IPS-20b (cell line): Measurements from ENCODE around the gene ALG12.

Source experiments
- H3K27ac ChIP-seq: one replicate; pipeline ENCODE4 v1.5.1; 2013; ENCODE audit warnings: low read length
- H3K27me3 ChIP-seq: 2 replicates; pipeline ENCODE4 v1.6.1; 2013; ENCODE audit warnings: mild to moderate bottlenecking, low read length, inconsistent platforms; ENCODE audit not compliant: insufficient read depth
- H3K36me3 ChIP-seq: 2 replicates; pipeline ENCODE4 v1.6.1; 2013; ENCODE audit warnings: low read depth, mild to moderate bottlenecking, inconsistent platforms, low read length, moderate library complexity; ENCODE audit not compliant: insufficient read depth
- H3K4me1 ChIP-seq: 2 replicates; pipeline ENCODE4 v1.6.1; 2013; ENCODE audit warnings: mild to moderate bottlenecking, control low read depth, inconsistent platforms, low read length, moderate library complexity; ENCODE audit not compliant: insufficient read depth
- H3K4me3 ChIP-seq: 2 replicates; pipeline ENCODE4 v1.5.1; 2013; ENCODE audit warnings: mild to moderate bottlenecking, low read length, inconsistent platforms
- H3K9ac ChIP-seq: 2 replicates; pipeline ENCODE4 v1.6.1; 2013; ENCODE audit warnings: low read depth, mild to moderate bottlenecking, inconsistent platforms, low read length, moderate library complexity
- H3K9me3 ChIP-seq: 2 replicates; pipeline ENCODE4 v1.6.1; 2013; ENCODE audit warnings: mild to moderate bottlenecking, low read depth, low read length, inconsistent platforms; ENCODE audit not compliant: insufficient read depth

The ALG12 gene

GRCh38 chr22:49910229-49911155 is 7.7 kb downstream of the ALG12 start:
- Histone ChIP-seq H3K4me3 (no peak overlapping the region), H3K27me3 (no peaks in the 10 kb centered on the region), H3K36me3 (peaks cover 29% of the 10 kb centered on the region), H3K9me3 (no peaks in the 10 kb centered on the region), H3K27ac (no peak overlapping the region), H3K9ac (no peak overlapping the region), H3K4me1 (no peaks in the 10 kb centered on the region)

DNA sequence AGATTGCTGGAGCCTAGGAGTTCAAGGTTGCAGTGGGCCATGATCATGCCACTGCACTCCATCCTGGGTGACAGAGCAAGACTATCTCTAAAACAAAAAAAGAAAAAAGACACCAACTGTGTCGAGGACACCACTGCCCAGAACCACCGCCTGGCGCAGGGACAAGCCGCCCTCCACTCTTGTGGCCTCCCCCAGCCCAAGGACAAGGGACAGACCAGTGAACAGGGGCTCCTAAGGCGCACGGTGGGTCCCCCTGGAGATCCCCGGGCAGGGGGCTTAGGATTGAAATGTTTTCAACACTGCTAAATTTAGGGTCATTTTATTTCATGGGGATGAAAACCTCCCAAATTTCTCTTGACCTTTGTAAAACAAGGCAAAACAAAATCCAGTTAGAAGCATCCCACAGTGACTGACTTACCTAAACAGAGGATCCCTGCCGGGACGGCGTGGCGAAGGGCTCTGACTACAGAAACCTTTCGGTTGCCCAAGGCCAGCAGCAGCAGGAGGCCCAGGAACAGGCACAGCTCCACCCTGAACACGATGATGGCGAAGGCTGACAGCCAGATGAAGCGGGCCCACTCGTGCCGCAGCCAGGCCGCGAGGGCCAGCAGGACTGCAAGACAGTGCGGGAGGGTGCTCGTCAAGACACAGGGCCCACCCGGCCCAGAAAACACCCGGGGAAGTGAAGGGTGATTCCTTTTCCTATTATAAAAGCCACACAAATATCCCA is 8.6 kb downstream of the ALG12 start:
- Histone ChIP-seq H3K9me3 (no peaks in the 10 kb centered on the region), H3K4me1 (no peaks in the 10 kb centered on the region), H3K27ac (no peak overlapping the region), H3K36me3 (peaks cover 29% of the 10 kb centered on the region), H3K4me3 (no peak overlapping the region), H3K9ac (no peak overlapping the region), H3K27me3 (no peaks in the 10 kb centered on the region)

DNA sequence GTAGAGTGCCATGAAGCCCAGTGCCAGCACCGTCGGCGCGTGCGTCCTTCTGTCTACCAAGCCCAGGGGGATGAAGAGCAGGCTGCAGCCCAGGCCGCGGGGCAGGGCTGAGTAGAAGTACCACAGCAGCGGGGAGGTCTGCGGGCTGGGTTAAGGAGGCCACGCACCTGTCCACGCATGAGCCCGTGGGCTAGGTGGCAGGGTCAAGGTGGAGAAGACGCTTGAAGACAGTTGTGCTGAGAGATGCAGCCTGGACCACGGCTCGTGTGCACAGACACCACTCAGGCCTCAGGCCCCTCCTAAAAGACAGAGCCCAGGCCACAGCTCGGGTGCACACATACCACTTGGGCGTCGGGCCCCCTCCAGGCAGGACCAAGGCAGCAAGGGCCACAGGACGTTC is 10.4 kb downstream of the ALG12 start:
- no peaks in the 10 kb centered on the region for H3K9me3 ChIP-seq
- H3K9ac ChIP-seq = no peak overlapping the region

DNA sequence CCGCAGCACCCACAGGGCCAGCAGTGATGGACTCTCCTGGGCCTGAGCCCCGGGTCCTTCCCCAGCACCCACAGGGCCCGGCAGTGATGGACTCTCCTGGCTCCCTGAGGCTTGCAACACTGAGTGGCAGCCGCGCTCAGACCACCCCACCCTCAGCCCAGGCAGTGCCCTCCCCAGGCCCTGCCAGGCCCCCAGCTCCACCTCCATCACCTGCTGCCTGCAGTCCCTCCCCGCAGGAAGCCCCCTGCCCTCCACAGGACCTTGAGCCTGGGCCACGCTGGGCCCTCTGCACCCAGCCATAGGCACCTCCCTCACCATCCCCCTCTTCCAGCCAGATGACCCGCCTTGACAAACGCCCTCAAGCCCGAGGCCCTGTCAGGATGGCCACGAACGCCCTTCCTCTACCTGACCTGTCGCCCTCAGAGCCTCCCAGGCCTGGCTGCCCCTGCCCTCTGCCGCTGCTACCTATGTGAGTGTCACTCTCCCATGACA is 11.4 kb downstream of the ALG12 start:
- Histone ChIP-seq H3K27ac (no peak overlapping the region), H3K4me3 (no peak overlapping the region), H3K36me3 (peaks cover 33% of the 10 kb centered on the region), H3K27me3 (no peaks in the 10 kb centered on the region), H3K9ac (no peak overlapping the region), H3K9me3 (no peaks in the 10 kb centered on the region; the same call in 1 of the 2 replicates), H3K4me1 (no peaks in the 10 kb centered on the region)

More for the DNA sequence above, 10.4 kb downstream of the ALG12 start:
- H3K4me1 ChIP-seq = no peaks in the 10 kb centered on the region
- no peaks in the 10 kb centered on the region for H3K27me3 ChIP-seq
- H3K36me3 ChIP-seq = peaks cover 33% of the 10 kb centered on the region
- H3K4me3 ChIP-seq = no peak overlapping the region
- no peak overlapping the region for H3K27ac ChIP-seq

DNA sequence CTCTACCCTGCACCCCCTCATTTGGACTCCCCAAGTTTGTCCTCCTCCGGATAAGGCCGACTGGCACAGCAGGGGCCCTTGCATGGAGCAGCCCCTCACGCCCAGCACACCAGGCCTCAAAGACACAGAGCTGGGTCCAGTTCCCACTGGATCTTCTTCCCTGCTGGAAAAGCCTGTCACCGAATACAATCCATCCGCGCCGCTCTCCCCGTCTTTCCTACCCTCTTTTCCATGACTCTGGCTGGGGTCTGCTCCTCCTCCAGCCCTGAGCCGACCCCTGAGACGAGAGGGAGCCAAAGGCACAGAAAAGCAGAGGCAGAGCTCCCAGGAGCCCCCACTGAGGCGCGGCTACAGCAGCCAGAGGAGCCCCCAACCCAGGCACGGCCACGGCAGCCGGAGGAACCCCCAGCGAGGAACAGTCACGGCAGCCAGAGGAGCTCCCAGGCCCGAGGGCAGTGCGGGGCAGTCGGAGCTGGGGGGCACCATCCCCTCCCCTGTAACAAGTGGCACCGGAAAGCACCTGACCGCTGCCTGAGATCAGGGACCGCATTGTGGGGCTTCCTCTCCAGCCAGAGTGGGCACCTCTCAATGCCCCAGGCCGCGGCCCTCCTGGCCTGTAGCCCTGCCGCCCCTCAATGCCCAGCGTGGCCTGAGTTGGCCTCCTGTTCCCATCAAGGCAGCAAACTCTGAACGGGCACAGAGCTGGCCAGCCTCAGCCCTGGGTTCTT is 12.0 kb downstream of the ALG12 start:
- Histone ChIP-seq H3K36me3 (peaks cover 40% of the 10 kb centered on the region), H3K9me3 (no peaks in the 10 kb centered on the region; the same call in 1 of the 2 replicates), H3K27me3 (no peaks in the 10 kb centered on the region), H3K4me3 (no peak overlapping the region), H3K9ac (no peak overlapping the region), H3K4me1 (no peaks in the 10 kb centered on the region), H3K27ac (no peak overlapping the region)

DNA sequence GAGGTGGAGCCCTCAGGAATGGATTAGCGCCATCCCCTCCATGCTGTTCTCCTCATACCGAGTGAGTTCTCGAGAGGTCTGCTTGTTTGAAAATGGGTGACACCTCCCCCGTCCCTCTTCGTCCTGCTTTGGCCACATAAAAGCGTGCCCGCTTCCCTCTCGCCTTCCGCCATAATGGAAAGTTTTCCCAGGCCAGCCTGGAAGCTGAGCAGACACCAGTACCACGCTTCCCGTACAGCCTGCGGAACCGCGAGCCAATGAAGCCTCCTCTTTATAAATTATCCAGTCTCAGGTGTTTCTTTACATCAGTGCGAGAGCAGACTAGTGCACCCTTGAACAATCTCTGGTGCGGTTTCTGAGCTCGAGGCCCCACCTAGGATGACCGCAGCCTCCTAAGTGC is 12.8 kb downstream of the ALG12 start:
- H3K27me3 ChIP-seq = no peaks in the 10 kb centered on the region
- H3K4me3 ChIP-seq = no peak overlapping the region
- H3K9ac ChIP-seq = no peak overlapping the region
- no peak overlapping the region for H3K27ac ChIP-seq
- no peaks in the 10 kb centered on the region for H3K4me1 ChIP-seq
- H3K9me3 ChIP-seq = no peaks in the 10 kb centered on the region; the same call in 1 of the 2 replicates
- H3K36me3 ChIP-seq = peaks cover 40% of the 10 kb centered on the region

GRCh38 chr22:49904040-49904369 is 14.2 kb downstream of the ALG12 start:
- Histone ChIP-seq H3K9ac (no peak overlapping the region), H3K9me3 (no peaks in the 10 kb centered on the region; the same call in 1 of the 2 replicates), H3K4me1 (no peaks in the 10 kb centered on the region), H3K27me3 (no peaks in the 10 kb centered on the region), H3K4me3 (no peak overlapping the region), H3K27ac (no peak overlapping the region), H3K36me3 (peaks cover 39% of the 10 kb centered on the region)

DNA sequence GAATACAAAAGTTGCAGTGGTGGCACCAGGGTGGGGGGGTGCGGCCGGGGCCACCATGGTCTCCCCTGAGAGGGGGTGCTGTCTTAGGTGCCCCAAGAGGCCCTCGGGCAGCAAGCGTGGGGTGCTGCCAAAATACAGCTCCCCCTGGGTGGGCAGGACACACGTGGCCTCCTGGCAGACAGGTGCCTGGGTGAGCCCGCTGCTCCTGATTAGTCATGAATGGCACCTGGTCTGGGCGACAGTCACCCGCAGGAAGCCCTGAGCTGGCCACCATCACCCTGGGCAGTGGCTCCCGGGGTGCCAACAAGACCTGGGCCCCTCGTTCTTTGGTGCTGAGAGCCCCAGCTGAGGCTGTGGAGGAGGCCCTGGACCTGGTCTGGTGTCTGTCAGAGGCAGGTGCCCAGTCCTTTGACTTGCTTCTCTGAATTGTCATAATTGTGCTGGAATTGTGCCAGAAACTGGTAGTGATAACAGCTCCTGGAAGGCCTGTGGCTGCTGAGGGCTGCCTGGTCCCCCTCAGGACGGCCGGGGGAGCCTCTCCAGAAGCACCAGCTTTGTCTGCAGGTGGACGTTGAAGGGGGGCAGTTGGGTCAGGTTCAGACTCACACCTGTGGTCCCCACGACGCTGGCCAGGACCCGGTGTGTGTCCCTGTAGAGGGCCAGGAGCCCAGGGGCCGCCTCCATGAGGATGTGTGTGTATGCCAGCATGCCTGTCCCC is 14.8 kb downstream of the ALG12 start:
- no peaks in the 10 kb centered on the region for H3K27me3 ChIP-seq
- H3K4me1 ChIP-seq = no peaks in the 10 kb centered on the region
- no peak overlapping the region for H3K9ac ChIP-seq
- H3K4me3 ChIP-seq = no peak overlapping the region
- no peaks in the 10 kb centered on the region; the same call in 1 of the 2 replicates for H3K9me3 ChIP-seq
- peaks cover 37% of the 10 kb centered on the region for H3K36me3 ChIP-seq
- H3K27ac ChIP-seq = no peak overlapping the region

- Histone ChIP-seq H3K9ac (no peak overlapping the region), H3K9me3 (no peaks in the 10 kb centered on the region; the same call in none of the 2 replicates), H3K4me3 (no peak overlapping the region), H3K36me3 (peaks cover 33% of the 10 kb centered on the region), H3K27ac (no peak overlapping the region), H3K4me1 (no peaks in the 10 kb centered on the region), H3K27me3 (no peaks in the 10 kb centered on the region)
Observed at GRCh38 chr22:49901457-49901856, 16.8 kb downstream of the ALG12 start.

DNA sequence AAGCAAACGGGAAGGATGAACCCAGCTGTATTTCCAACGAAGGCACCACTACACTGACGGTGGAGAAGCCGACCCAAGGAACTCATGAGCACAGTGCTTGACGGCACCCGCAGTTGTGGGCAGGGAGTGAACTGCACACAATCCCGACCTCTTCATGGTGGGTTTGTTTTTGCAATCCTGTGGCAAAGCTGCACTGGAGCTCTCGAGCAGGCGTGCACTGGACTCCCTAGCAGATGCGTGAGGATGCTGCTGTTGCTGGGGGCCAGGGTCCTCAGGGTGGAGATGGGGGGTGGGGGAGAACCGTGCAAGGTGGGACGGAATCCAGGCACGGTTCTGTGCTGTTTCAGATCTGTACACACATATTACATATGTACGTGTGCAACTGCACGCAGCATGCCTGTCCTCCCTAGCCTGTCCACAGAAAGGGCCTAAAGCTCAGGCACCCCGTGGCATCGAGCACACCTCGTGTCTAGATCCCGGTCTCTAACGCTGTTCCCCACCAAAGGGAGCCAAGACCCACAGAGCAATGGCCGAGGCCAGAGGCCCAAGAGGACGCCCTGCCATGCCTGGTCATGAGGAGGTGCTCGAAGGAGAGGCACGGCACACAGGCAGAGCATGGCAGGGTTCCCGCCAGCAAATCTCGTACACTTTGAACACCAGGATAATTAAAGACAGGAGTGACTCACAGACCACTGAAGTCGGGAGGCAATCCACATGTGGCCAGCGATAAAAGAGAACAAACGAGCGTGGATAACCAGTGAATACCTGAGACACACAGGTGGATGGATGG is 17.6 kb downstream of the ALG12 start:
- no peaks in the 10 kb centered on the region for H3K4me1 ChIP-seq
- peaks cover 33% of the 10 kb centered on the region for H3K36me3 ChIP-seq
- H3K27ac ChIP-seq = no peak overlapping the region
- no peaks in the 10 kb centered on the region for H3K27me3 ChIP-seq
- H3K9ac ChIP-seq = no peak overlapping the region
- H3K9me3 ChIP-seq = no peaks in the 10 kb centered on the region; the same call in none of the 2 replicates
- no peak overlapping the region for H3K4me3 ChIP-seq
